ENCODE data around the gene PAPSS2.

- TF ChIP-seq CTCF (conservative IDR thresholded peaks at IDR 0.05) (no peak), ZFX (IDR thresholded peaks at IDR 0.05) (no peak)
Observed at GRCh38 chr10:87767253-87767652, 107.6 kb downstream of the PAPSS2 start.
